Stimulated activated CD4-positive, alpha-beta T cell treated with anti-CD3 and anti-CD28 coated beads, Interleukin-1b, Interleukin-23, amount 100 ng/mL, for 24 hours (primary cell): ENCODE results near the gene ACAP2.
"Not testable (repeated sequence)": the region's sequence is repeated elsewhere in the genome, so short reads cannot be mapped to it uniquely, and the experiment has no call there.

Experiments used
- DNase-seq, 4 experiments: peaks; one replicate each; pipeline ENCODE4 v3.0.0-alpha.2; 2020; ENCODE audit warnings: low read depth in 4 of 4, low spot score in 1 of 4

The ACAP2 gene

GRCh38 chr3:195290643-195291042, 152.2 kb downstream of the ACAP2 start:
- DNase-seq: not testable (repeated sequence)

DNA sequence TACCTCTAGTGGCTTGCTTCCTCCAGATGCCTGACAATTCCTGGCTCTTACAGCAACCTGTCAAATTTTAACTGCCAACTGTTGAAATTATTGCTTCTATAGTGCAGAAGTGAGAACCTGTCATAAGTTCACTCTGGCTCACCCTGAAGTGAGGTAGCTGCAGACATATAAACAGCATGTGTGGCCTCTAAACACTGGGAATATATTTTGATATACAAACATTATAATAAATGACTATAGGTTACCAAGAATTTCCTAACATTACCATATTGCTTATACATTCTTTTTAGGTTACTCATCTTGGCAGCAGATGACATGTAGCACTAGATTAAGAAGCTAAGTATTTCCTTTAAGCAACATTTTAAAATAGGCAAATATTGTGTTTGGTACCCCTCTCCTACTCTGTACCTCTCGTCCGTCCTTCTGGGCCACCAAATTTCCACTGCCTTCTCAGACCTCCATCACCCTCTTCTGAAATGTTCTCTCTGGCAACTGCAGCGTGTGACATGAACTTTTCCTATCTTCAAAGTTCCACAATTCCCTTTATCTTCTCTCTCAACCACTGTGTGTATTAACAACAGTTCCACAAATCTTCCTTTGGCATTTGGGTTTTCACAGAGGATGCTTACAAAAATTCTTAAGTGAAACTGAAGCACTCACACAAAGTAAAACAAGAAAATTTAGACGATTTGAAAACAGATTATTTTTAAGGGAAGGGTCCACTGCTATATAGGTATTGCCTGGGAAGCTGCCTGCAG, 156.5 kb downstream of the ACAP2 start:
- no peak for DNase-seq

DNA sequence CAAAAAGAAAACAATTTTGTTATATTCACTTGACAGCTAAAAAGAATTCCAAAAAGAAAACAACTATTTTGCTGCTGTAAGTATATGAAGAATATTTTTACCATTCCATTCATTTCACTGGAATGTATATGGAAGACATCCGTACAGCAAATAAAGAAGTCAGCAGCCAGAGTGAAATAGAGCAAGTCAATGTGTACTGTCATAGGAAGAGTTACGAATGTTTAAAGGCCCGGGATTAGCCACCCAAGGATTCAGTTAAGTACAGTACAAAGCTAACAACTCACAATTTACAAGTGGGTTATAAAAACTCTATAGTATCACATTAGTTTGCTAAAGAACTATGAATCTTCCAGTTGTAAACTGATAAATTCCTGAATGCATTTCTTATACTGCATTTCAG, 157.4 kb downstream of the ACAP2 start:
- no peak for DNase-seq

DNA sequence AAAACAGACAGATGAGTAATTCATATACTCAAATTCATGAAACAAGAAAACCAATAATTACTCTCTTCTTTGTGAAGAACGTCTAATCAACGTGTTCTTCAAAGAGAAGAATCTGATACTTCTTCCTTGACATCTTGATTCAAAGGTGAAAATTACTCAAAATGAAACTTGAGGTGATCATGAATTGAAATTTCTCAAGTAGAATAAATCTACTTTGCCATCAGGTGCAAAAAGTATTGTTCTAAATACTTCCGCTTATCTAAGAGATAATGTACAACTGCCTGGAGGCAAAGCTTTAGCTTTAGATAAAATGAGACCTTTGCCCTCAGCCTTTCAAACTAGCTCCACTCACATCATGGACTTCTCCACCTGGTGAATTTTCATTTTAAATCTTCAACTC, 158.0 kb downstream of the ACAP2 start:
- no peak for DNase-seq

DNA sequence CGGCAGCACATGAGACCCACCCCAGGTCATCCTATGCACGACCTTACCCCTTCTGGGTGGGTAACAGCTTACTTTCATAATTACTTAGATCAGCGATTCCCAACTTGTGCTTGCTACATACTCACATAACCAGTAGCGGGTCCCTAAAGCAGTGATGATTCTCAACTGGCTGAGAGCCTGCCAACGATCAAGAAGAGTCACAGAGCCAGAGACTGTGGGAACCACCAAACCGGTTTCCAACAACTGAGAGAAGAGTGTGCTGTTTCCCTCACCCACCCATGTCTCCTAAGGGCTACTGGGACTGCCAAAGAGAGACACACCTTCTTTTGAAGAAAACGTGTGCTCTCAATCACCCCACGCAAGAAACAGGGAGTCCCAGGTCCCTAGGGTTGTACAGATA, 159.9 kb downstream of the ACAP2 start:
- DNase-seq: no peak

GRCh38 chr3:195274259-195274966, 168.4 kb downstream of the ACAP2 start:
- no peak for DNase-seq

DNA sequence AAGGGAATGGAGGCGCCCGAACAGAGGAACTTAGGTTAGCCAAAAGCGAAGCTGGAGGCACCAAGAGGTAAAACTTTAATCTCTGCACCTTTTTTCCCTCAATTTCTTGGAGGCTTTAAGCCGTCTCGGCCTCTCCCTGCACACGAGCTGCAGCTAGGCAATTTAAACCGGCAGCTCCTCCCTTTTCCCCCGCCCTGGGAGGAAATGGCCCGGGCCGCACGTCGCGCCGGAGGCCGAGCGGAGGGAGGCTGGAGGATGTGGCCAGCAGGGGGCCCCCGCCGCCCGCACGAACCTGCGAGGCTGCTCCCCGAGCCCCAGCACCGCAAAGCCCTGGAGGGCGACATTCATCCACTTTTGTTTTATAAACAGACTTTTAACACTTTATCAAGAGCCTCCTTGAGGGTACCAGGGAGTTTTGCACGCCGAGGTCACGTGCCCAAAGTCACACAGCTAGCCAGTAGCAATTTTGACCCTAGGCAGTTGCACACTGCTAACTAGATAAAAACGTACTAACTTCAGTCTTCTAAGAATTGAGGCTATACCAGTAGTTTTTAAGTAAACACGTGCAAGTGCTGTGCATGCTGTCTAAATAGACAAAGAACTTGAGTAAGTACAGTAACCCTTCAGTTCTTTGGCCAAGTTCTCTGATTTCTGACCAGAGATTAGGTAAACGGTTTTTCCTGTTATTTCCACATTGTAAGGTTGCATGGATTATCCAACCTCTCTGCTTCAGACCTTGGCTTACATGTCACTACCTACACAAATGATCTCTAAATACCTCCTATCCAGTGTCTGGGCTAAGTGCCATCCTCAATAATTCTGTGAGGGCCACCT, 171.2 kb downstream of the ACAP2 start:
- DNase-seq: peak; percentile 69 to 85 (median 84)

DNA sequence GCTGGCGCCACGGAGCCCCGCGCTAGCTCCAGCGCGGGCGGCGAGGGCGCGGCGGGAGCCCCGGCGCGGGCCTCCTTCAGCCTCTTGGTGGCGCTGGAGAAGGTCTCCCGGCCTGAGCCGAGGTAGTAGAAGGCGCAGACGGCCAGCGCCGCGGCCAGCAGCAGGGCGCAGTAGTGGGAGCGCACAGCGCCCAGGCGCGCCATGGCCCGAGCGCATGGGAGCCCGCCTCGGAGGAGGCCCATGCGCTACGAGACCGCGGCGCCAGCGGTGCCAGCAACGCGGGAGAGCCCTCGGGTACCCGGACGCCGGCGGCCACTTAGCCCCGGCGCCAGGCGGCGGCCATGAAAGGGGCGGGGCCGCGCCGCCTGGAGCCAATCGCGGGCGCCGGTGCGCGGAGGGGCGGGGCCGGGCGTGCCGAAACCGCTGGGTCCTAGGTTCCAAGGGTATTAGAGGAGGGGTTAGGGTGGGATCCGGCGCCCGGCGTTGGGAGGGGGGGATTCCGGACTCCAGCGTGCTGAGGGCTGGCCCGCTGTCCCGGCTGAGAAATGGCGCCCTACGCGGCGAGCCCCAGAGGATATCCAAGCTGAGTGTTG, 171.9 kb downstream of the ACAP2 start, which contains the start of gene XXYLT1:
Gene XXYLT1, minus strand, starts transcription at position 343 of the 593 bp plus-strand sequence. Its CDS starts 101 bp downstream, at position 242.
- DNase-seq: peak; percentile 74 to 88 (median 82)

DNA sequence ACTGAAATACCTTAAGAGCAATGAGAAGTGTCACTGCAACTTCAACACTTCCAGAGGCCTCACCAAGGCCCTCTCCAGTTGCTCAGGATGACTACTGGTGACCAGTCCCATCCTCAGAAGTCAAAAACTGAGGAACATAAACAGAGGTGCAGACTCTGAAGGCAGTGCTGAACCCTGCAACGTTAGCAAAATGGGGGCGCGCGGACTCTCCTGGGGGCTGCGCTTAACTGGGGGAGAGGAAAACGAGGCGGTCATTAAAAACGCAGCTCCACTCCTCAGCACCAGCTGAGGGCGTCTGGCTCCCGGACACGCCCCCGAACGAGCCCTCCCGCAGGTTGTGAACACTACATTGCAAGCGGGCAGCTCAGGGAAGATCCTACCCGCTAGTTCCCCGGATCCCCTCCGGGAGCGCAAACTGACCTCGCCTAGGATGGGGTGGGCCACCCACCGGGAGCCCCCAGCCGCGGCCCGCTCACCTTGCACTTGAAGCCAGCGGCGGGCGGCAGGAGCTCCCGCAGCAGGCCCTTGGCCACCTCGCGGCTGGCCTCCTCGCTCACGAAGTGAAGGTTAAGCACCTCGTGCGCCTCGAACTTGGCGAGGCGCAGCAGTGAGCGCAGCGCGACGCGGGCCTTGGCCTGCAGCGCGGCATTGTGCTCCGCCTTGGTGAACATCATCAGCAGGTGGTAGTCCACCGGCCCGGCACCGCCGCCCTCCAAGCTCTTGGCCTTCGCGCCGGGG, 172.6 kb downstream of the ACAP2 start:
- DNase-seq: no peak

DNA sequence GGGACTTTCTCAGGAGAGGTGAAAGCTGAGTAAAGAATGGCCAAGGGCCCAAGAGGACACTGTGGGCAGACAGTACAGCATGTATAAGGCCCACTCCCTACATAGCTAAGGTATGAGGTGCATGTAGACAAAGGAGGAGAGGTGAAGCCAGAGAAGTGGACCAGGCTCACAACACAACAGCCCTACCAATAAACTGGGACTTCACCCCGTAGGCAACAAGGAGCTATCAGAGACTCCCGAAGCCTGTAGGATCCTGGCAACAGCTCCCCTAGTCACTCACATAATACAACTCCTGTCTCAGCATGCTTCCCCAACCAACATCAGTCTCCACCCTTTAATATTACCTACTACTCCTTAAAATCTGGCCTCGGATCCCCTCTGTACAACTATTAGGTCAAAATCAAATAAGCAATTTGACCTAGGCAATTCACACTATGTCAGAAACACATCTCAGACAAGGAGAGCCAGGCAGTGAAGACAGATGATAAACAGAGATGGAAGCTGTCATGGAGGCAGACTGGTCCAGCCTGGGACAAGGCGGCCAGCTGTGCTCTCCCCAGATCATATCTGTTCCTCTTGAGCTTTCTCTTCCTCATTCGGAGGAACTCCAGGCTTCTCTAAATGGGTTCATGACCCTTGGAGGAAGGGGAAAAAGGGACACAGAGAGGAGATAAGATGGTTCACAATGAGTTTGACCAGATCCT, 173.3 kb downstream of the ACAP2 start:
- DNase-seq: no peak

DNA sequence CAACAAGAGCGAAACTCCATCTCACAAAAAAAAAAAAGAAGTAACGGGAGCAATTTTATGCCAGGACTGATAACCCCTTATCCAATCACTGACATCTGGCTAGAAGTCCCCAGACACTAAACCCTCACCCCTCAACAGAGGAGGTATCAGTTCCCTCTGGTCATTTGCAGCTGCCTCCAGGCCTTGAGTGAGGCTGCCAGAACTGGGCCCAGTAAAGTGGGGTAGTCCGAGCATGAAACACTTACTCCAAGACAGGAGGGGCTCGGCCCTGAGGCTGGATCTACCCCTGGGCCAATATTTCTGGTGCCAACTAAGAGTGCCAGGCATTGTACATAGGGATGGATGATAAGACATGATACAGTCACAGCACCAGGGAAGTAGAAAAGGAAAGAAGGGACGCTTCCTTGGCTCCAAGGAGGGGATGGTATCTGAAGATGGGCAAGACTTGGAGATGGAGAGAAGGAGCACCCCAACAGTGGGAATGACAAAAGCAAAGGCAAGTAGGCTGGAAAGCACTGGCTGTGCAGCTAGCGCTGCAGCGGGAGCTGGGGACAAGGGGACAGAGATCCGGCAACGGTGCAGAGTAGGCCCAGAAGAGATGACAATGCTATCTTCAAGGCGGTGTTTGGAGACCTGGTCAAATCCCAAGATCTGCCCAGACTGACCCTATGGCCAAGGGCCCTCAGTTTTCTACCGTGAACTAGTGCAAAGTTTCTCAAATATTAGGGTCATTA, 174.1 kb downstream of the ACAP2 start:
- no peak for DNase-seq

GRCh38 chr3:195267096-195267495, 175.7 kb downstream of the ACAP2 start:
- DNase-seq: no peak

DNA sequence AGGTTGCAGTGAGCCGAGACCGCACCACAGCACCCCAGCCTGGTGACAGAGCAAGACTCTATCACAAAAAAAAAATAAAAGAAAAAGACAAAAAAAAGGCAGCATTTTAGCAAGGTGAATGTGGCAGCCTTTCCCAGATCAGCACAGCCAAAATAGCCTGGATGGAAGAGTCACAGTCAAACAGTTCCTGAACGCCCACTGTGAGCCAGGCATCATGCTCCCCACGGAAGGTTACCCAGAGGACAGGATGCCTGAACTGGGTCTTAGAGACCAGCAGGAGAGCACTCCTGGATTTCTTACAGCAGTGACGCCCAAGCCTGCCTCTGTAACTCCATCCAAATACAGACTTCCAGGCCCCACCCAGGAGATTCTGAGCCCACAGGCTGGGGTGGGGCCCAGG, 176.4 kb downstream of the ACAP2 start:
- DNase-seq: no peak

DNA sequence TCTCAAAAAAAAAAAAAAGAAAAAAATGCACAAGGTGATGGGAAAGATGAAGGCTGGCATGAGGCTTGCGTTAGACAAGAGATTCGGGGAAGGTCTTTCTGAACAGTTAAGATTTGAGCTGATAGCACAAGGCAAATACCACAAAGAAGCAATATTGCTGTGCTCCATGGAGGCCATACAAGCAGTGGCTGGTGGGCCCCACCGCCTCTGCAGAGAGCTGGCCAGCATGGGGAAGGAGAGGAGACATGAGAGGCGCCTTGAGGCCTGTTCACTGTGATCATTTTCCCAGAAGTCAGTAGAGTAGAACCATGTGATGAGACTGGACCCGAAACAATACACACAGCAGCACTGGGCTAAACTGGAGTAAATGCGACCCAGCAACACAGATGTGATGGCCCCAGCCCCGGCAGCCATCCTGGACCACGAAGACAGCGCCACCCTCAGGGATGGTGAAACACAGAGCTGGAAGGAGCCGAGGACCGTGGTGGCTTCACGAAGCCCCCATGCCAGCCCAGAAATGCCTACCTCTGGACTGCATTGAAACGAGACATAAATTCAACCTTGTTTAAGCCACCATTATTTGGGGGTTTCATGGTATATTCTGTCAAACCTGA, 177.3 kb downstream of the ACAP2 start:
- DNase-seq: no peak

DNA sequence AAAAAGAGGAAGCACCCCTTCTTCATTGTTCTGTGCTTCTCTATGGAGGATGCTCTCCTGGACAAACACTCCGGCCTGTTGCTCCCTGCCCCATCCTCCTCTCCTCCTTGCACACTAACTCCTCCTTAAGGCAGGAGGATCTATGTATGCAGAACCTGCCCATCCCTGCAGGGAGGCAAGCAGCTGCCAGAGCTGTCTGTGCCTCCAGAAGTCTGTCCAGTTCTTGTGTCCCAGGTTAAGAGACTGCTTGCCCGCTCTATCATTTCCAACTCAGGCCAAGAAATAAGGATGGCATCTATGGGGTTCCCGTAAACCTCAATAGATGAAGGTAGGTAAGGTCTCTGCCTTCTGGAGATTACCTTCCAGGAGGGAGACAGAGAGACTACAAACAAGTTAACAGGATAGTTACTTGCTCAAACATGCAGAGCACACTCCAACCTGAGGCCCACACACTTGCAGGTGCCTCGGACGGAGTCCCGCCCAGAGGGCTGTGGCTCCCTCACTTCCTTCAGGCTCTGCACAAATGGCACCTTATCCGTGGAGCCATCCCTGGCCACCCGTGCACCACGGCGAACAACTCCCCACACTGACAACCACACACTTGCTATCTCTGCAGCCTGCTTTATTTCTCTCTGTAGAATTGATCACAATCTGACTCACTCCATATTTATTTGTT, 178.8 kb downstream of the ACAP2 start:
- no peak for DNase-seq

GRCh38 chr3:195263193-195263924, 179.5 kb downstream of the ACAP2 start:
- no peak for DNase-seq

GRCh38 chr3:195261925-195262324, 180.9 kb downstream of the ACAP2 start:
- DNase-seq: no peak
